ENCODE data around the gene PRKCA. TPM values are rescaled to one million over a fixed set of nuclear protein-coding genes. Genes with fewer than 3 reads are reported as not detected.

PRKCA gene
- total and polyA plus RNA-seq, 9 of the 15 experiments (the other 6 are each of a cell fraction or from before 2014, with no cell fraction given) = 3.2 to 33.0 (median 17.8) TPM

DNA sequence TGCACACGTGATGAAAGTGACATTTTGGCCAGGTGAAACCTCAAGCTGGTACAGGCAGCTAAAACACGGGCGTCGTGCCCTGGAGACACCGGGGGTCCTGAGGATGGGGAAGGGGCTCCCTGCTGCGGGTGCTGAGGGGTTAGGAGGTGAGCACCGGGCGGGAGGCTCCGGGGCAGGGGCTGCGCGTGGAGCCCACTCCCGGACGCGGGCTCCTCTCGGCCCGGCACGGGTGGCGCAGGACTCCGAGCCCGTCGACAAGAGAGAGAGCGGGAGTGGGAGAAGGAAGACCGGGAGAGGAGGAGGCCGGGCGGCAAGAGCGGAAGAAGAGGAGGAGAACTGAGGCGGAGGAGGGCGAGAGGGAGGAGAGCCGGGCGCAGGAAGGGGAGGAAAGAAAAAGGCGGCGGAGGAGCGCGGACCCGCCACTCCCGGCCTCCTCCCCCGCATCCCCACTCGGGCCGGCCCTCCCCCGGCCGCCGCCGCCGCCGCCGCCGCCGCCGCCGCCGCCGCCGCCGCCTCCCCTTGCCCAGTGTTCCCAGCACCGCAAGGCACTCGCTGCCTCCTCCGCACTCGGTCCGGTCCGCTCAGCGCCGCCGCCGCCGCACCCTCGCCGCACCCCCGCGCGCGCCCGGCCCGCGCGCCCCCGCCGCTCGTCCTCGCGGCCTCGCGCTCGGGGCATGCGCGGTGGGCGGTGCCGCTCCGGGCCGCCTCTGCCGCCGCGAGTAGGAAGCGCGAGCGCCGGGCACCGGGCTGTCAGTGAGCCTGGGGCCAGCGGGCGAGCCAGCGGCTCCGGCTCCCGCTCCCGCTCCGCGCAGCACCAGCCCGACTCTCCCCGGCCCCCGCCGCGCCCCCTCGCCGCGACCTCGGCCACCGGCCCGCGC, at the start of gene PRKCA (continued):
- TF ChIP-seq PRDM10 (IDR thresholded peaks at IDR 0.05; ENCODE audit: partially characterized antibody) (no peak), ZNF175 (CRISPR knock-in tag; IDR thresholded peaks at IDR 0.05; ENCODE audit: low read depth) (peak; percentile 89), SIN3A (IDR thresholded peaks at IDR 0.05; ENCODE audit: borderline replicate concordance in 2 of 2, control insufficient read depth in 1 of 2, low read depth in 2 of 2, low read length in 2 of 2) (0 out of 4 replicates have a peak, but pooled peaks of 1 of the 2 experiments have one; percentile 24), FOXP1 (CRISPR knock-in tag; IDR thresholded peaks at IDR 0.05) (no peak), ZNF316 (IDR thresholded peaks at IDR 0.05) (no peak), CEBPB (tag; IDR thresholded peaks at IDR 0.05) (no peak), NFIC (IDR thresholded peaks at IDR 0.05) (no peak), KDM1A (IDR thresholded peaks at IDR 0.05) (no peak), ARHGAP35 (IDR thresholded peaks at IDR 0.05; ENCODE audit: partially characterized antibody) (no peak)
- TF ChIP-seq, protein P1, sequence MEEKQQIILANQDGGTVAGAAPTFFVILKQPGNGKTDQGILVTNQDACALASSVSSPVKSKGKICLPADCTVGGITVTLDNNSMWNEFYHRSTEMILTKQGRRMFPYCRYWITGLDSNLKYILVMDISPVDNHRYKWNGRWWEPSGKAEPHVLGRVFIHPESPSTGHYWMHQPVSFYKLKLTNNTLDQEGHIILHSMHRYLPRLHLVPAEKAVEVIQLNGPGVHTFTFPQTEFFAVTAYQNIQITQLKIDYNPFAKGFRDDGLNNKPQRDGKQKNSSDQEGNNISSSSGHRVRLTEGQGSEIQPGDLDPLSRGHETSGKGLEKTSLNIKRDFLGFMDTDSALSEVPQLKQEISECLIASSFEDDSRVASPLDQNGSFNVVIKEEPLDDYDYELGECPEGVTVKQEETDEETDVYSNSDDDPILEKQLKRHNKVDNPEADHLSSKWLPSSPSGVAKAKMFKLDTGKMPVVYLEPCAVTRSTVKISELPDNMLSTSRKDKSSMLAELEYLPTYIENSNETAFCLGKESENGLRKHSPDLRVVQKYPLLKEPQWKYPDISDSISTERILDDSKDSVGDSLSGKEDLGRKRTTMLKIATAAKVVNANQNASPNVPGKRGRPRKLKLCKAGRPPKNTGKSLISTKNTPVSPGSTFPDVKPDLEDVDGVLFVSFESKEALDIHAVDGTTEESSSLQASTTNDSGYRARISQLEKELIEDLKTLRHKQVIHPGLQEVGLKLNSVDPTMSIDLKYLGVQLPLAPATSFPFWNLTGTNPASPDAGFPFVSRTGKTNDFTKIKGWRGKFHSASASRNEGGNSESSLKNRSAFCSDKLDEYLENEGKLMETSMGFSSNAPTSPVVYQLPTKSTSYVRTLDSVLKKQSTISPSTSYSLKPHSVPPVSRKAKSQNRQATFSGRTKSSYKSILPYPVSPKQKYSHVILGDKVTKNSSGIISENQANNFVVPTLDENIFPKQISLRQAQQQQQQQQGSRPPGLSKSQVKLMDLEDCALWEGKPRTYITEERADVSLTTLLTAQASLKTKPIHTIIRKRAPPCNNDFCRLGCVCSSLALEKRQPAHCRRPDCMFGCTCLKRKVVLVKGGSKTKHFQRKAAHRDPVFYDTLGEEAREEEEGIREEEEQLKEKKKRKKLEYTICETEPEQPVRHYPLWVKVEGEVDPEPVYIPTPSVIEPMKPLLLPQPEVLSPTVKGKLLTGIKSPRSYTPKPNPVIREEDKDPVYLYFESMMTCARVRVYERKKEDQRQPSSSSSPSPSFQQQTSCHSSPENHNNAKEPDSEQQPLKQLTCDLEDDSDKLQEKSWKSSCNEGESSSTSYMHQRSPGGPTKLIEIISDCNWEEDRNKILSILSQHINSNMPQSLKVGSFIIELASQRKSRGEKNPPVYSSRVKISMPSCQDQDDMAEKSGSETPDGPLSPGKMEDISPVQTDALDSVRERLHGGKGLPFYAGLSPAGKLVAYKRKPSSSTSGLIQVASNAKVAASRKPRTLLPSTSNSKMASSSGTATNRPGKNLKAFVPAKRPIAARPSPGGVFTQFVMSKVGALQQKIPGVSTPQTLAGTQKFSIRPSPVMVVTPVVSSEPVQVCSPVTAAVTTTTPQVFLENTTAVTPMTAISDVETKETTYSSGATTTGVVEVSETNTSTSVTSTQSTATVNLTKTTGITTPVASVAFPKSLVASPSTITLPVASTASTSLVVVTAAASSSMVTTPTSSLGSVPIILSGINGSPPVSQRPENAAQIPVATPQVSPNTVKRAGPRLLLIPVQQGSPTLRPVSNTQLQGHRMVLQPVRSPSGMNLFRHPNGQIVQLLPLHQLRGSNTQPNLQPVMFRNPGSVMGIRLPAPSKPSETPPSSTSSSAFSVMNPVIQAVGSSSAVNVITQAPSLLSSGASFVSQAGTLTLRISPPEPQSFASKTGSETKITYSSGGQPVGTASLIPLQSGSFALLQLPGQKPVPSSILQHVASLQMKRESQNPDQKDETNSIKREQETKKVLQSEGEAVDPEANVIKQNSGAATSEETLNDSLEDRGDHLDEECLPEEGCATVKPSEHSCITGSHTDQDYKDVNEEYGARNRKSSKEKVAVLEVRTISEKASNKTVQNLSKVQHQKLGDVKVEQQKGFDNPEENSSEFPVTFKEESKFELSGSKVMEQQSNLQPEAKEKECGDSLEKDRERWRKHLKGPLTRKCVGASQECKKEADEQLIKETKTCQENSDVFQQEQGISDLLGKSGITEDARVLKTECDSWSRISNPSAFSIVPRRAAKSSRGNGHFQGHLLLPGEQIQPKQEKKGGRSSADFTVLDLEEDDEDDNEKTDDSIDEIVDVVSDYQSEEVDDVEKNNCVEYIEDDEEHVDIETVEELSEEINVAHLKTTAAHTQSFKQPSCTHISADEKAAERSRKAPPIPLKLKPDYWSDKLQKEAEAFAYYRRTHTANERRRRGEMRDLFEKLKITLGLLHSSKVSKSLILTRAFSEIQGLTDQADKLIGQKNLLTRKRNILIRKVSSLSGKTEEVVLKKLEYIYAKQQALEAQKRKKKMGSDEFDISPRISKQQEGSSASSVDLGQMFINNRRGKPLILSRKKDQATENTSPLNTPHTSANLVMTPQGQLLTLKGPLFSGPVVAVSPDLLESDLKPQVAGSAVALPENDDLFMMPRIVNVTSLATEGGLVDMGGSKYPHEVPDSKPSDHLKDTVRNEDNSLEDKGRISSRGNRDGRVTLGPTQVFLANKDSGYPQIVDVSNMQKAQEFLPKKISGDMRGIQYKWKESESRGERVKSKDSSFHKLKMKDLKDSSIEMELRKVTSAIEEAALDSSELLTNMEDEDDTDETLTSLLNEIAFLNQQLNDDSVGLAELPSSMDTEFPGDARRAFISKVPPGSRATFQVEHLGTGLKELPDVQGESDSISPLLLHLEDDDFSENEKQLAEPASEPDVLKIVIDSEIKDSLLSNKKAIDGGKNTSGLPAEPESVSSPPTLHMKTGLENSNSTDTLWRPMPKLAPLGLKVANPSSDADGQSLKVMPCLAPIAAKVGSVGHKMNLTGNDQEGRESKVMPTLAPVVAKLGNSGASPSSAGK (IDR thresholded peaks at IDR 0.05) = no peak; the same call in 1 of the 2 replicates

Data from K562 (cell line).